ENCODE measurements around the gene AK1. TPM values are rescaled to one million over a fixed set of nuclear protein-coding genes. Genes with fewer than 3 reads are reported as not detected.
A peak's percentile ranks its signal among the peaks of the same experiment; 100 is the strongest.

The AK1 gene
- total RNA-seq, result 62.8 and 85.4 TPM in 2 replicates

GRCh38 chr9:127877566-127877998 lies at the start of gene AK1:
Gene AK1 (minus strand): TSS chr9:127877675. CDS start chr9:127874617, 3,058 bp downstream.

GRCh38 chr9:127916720-127917581 lies 39.5 kb upstream of the AK1 start, which contains the start of gene ST6GALNAC4:
Gene ST6GALNAC4 (minus strand): TSS chr9:127917041. CDS start chr9:127916419, 622 bp downstream.

GRCh38 chr9:127899128-127899943 lies 21.9 kb upstream of the AK1 start, which contains the start of gene ST6GALNAC6:
Gene ST6GALNAC6 (minus strand): TSS chr9:127899603. CDS start chr9:127897981, 1,622 bp downstream.

GRCh38 chr9:127854184-127854806 lies 23.2 kb downstream of the AK1 start, which contains the start of gene ENG:
Gene ENG (minus strand): TSS chr9:127854658. CDS start chr9:127854355, 303 bp downstream.

Small RNAs within 50 kb of the gene (small RNA-seq; reads per million reads assigned to genes)
- 2.4 reads per million, percentile 53 among the genes with 10 or more reads in this experiment for gene MIR4672
- gene RF00019, result not detected
- not detected for gene RNA5SP296

Other genes with a start within 250 kb of the AK1 start
- 0.16 TPM in 1 of 2 replicates, not detected in the other for gene CFAP157, start 170.7 kb downstream of the AK1 start, total RNA-seq
- 13.0 and 13.8 TPM in 2 replicates for gene PTRH1, start 162.0 kb downstream of the AK1 start, total RNA-seq
- gene TTC16, start 161.6 kb downstream of the AK1 start, total RNA-seq, result not detected in 2 replicates
- 3.8 and 4.7 TPM in 2 replicates for gene TOR2A, start 142.4 kb downstream of the AK1 start, total RNA-seq
- under 0.01 and 0.36 TPM in 2 replicates for gene SH2D3C, start 99.0 kb downstream of the AK1 start, total RNA-seq
- gene CDK9, start 91.6 kb downstream of the AK1 start, total RNA-seq, result 53.1 and 57.9 TPM in 2 replicates
- gene FPGS, start 74.8 kb downstream of the AK1 start, total RNA-seq, result 79.1 and 93.1 TPM in 2 replicates
- 28.9 and 33.0 TPM in 2 replicates for gene ENG, start 23.0 kb downstream of the AK1 start, total RNA-seq
- gene ST6GALNAC6, start 21.9 kb upstream of the AK1 start, total RNA-seq, result 80.3 and 89.6 TPM in 2 replicates
- gene ST6GALNAC4, start 39.4 kb upstream of the AK1 start, total RNA-seq, result 30.8 and 31.7 TPM in 2 replicates
- 2.9 and 4.7 TPM in 2 replicates for gene PIP5KL1, start 53.1 kb upstream of the AK1 start, total RNA-seq
- 10.2 and 11.0 TPM in 2 replicates for gene DPM2, start 60.2 kb upstream of the AK1 start, total RNA-seq
- 15.6 and 17.2 TPM in 2 replicates for gene EEIG1, start 103.3 kb upstream of the AK1 start, total RNA-seq
- gene NAIF1, start 189.6 kb upstream of the AK1 start, total RNA-seq, result 13.0 and 13.8 TPM in 2 replicates
- 36.2 and 43.2 TPM in 2 replicates for gene SLC25A25, start 190.6 kb upstream of the AK1 start, total RNA-seq

Data from hair follicle dermal papilla cell (primary cell).